GM12892 (cell line): ENCODE results near the gene NAA16.

Experiments
- POLR2A ChIP-seq: IDR thresholded peaks from 2 replicates; pipeline ENCODE4 v1.6.1; 2011; ENCODE audit warnings: low read depth, low read length, control low read depth
- TAF1 ChIP-seq: IDR thresholded peaks from 2 replicates; pipeline ENCODE4 v1.6.1; 2011; ENCODE audit warnings: low read depth, mild to moderate bottlenecking, control low read depth, low read length, borderline replicate concordance

DNA sequence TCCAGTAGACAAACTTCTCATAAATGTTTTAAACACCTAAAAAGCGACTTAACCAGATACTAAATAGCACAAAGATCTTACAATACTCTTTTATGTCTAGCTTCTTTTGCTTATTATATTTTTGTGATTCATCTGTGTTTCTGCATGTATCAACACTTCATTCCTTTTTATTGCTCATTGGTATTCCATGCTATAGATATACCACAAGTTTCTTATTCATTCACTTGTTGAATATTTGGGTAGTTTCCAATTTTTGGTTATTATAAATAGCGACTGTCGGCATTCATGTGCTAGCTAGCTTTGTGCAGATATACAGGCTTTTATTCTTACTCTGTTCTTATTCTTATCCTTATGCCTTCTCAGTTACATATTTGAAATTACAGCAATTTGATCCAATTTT lies 96.3 kb downstream of the NAA16 start:
- TF ChIP-seq POLR2A (no peak), TAF1 (no peak)
